DND-41 (cell line): ENCODE results near the gene MROH2A.

Experiments used
- CTCF ChIP-seq: IDR thresholded peaks from 2 replicates; pipeline ENCODE4 v1.5.1; 2012; ENCODE audit warnings: borderline replicate concordance, low read length, moderate library complexity, mild to moderate bottlenecking; ENCODE audit not compliant: poor library complexity, severe bottlenecking; ENCODE audit errors: extremely low read depth
- EZH2 ChIP-seq: IDR thresholded peaks from 3 replicates; pipeline ENCODE4 v1.6.1; 2012; ENCODE audit warnings: borderline replicate concordance, low read depth, mild to moderate bottlenecking, moderate library complexity, low read length, inconsistent platforms; ENCODE audit not compliant: severe bottlenecking

- TF ChIP-seq CTCF (no peak), EZH2 (no peak)
These were observed 68.5 kb downstream of the MROH2A start for GRCh38 chr2:233846387-233847247.
